ENCODE measurements around the gene NMRK1. TPM values are rescaled to one million over a fixed set of nuclear protein-coding genes. Genes with fewer than 3 reads are reported as not detected.

NMRK1 gene
- total RNA-seq, 4 donors from 2014 or later: 1.3 to 32.5 (median 15.6) TPM

- TF ChIP-seq, protein P1, sequence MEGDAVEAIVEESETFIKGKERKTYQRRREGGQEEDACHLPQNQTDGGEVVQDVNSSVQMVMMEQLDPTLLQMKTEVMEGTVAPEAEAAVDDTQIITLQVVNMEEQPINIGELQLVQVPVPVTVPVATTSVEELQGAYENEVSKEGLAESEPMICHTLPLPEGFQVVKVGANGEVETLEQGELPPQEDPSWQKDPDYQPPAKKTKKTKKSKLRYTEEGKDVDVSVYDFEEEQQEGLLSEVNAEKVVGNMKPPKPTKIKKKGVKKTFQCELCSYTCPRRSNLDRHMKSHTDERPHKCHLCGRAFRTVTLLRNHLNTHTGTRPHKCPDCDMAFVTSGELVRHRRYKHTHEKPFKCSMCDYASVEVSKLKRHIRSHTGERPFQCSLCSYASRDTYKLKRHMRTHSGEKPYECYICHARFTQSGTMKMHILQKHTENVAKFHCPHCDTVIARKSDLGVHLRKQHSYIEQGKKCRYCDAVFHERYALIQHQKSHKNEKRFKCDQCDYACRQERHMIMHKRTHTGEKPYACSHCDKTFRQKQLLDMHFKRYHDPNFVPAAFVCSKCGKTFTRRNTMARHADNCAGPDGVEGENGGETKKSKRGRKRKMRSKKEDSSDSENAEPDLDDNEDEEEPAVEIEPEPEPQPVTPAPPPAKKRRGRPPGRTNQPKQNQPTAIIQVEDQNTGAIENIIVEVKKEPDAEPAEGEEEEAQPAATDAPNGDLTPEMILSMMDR (IDR thresholded peaks at IDR 0.05): no peak
- no peak for TF ChIP-seq POLR2A (IDR thresholded peaks at IDR 0.05)
- DNase-seq: no peak
- intact Hi-C loops (cut with DNase I; ENCODE audit: low total_unique reads): no loop called here
Observed at GRCh38 chr9:75120686-75121085, 32.7 kb upstream of the NMRK1 start.

GRCh38 chr9:75117564-75117963 is 29.6 kb upstream of the NMRK1 start:
- DNase-seq: no peak
- Histone ChIP-seq H3K4me1 (no peaks in the 10 kb centered on the region), H3K4me3 (no peak overlapping the region), H3K9me3 (no peaks in the 10 kb centered on the region), H3K27ac (no peak overlapping the region), H3K27me3 (no peaks in the 10 kb centered on the region), H3K36me3 (no peaks in the 10 kb centered on the region)
- TF ChIP-seq, protein P1 (IDR thresholded peaks at IDR 0.05): no peak
- no peak for TF ChIP-seq POLR2A (IDR thresholded peaks at IDR 0.05)
- intact Hi-C loops (cut with DNase I; ENCODE audit: low total_unique reads): no loop called here

More at GRCh38 chr9:75120686-75121085, 32.7 kb upstream of the NMRK1 start:
- Histone ChIP-seq H3K4me3 (no peak overlapping the region), H3K9me3 (no peaks in the 10 kb centered on the region), H3K27me3 (no peaks in the 10 kb centered on the region), H3K4me1 (no peaks in the 10 kb centered on the region), H3K36me3 (no peaks in the 10 kb centered on the region), H3K27ac (no peak overlapping the region)

DNA sequence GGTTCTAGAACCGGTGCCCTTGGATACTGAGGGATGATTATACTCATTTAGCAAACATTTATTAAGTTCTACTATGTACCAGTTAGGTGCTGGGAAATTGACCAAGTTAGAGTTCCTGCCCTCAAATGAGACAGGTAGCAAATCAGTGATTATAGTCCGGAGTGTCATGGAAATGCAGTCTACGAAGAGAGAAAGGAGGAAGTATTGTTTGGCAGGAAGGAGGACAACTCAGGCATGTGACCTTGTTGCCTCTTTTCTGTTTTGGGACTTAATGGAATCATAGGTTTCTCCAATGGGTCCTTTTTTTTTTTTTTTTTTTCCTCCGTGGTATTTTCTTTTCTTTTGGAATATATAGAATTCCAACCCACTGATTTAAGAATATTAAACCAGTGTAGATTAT is 28.4 kb upstream of the NMRK1 start:
- no peak overlapping the region for H3K4me3 ChIP-seq
- H3K4me1 ChIP-seq: no peaks in the 10 kb centered on the region
- no peaks in the 10 kb centered on the region for H3K27me3 ChIP-seq
- intact Hi-C loops (cut with DNase I; ENCODE audit: low total_unique reads): no loop called here
- no peaks in the 10 kb centered on the region for H3K9me3 ChIP-seq
- TF ChIP-seq, protein P1 (IDR thresholded peaks at IDR 0.05): no peak
- TF ChIP-seq POLR2A (IDR thresholded peaks at IDR 0.05): no peak
- no peaks in the 10 kb centered on the region for H3K36me3 ChIP-seq
- no peak overlapping the region for H3K27ac ChIP-seq
- DNase-seq: no peak

DNA sequence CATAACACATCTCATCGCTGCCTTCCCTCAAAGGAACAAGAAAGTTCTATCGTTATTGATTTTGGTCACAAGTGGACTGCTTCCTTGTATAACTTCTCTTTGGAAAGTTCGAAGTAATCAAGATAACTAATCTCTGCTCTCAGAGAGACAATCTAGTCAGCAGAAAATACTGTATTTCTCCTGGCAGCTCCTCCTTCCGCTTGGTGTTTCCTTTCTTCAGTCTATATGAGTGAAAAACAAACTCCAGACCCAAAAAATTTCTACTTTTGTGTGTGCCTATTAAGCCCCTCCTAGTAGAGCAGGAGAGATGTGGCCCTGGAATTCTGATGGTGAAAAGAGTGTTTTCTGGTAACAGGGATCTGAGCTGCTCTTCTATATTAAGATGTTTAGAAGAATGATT is 24.8 kb upstream of the NMRK1 start:
- Histone ChIP-seq H3K27me3 (no peaks in the 10 kb centered on the region), H3K27ac (no peak overlapping the region), H3K4me3 (no peak overlapping the region), H3K36me3 (no peaks in the 10 kb centered on the region), H3K4me1 (no peaks in the 10 kb centered on the region), H3K9me3 (no peaks in the 10 kb centered on the region)
- DNase-seq: no peak
- intact Hi-C loops (cut with DNase I; ENCODE audit: low total_unique reads): no loop called here
- TF ChIP-seq, protein P1 (IDR thresholded peaks at IDR 0.05): no peak
- TF ChIP-seq POLR2A (IDR thresholded peaks at IDR 0.05): no peak

DNA sequence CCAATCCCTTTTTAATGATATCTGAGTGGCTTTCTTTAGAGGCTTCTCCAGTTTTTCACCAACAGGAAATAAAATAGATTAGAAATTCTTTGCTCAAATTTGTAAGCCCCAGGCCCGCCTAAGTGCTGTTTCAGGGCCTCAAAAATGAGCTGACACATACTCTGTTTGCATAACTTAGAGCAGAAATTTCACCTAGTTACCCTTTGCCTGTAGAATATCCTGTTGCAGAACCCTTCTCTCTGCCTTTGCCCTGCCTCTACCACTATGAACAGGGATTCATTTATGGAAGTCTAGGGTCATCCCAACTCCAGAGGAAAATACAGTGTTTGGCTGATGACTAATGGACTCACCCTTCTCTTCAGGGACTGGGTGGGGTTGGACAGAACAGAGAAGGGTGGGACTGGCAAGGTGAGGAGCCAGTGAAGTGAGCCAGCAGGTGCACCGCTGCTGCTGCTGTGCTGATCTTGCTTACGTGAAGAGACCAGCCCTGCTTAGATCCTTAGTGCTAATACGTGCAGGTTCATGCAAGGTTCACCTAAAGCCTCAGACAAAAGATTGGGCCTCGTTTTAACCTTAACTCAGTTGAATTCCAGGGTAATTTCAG is 23.2 kb upstream of the NMRK1 start:
- H3K9me3 ChIP-seq: no peaks in the 10 kb centered on the region
- intact Hi-C loops (cut with DNase I; ENCODE audit: low total_unique reads): no loop called here
- H3K4me1 ChIP-seq: peaks cover 0 to 3% of the 10 kb centered on the region in 2 donors
- H3K4me3 ChIP-seq: no peak overlapping the region
- no peaks in the 10 kb centered on the region for H3K36me3 ChIP-seq
- H3K27me3 ChIP-seq: no peaks in the 10 kb centered on the region
- TF ChIP-seq, protein P1 (IDR thresholded peaks at IDR 0.05): no peak
- TF ChIP-seq POLR2A (IDR thresholded peaks at IDR 0.05): no peak
- no peak overlapping the region for H3K27ac ChIP-seq
- no peak for DNase-seq

Measured in uterus (tissue), 4 donors.